Measurements from ENCODE around the gene EXOC5.
"Not testable (repeated sequence)": the region's sequence is repeated elsewhere in the genome, so short reads cannot be mapped to it uniquely, and the experiment has no call there.

Gene EXOC5

DNA sequence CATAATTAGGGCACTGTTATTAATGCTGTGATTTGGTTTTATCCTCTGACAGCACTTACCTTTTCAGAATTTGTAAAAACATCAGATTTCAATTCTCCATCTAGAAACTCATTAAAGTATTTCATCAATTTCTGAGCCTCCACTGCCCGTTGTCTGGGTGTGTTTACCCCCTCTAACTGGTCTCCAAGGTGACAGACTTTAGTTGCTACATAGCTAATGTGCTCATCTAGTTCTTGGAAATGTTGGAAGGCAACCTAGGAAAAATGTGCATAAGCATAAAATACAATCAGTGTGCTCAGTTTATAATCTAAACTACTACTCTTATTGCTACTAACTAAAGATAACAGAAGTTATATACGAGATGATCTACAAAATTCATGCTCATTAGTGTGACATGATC is 24.6 kb downstream of the EXOC5 start:
- H3K4me3 ChIP-seq (ENCODE audit: low read depth, low read length), result no peak overlapping the region
- TF ChIP-seq, protein P1, sequence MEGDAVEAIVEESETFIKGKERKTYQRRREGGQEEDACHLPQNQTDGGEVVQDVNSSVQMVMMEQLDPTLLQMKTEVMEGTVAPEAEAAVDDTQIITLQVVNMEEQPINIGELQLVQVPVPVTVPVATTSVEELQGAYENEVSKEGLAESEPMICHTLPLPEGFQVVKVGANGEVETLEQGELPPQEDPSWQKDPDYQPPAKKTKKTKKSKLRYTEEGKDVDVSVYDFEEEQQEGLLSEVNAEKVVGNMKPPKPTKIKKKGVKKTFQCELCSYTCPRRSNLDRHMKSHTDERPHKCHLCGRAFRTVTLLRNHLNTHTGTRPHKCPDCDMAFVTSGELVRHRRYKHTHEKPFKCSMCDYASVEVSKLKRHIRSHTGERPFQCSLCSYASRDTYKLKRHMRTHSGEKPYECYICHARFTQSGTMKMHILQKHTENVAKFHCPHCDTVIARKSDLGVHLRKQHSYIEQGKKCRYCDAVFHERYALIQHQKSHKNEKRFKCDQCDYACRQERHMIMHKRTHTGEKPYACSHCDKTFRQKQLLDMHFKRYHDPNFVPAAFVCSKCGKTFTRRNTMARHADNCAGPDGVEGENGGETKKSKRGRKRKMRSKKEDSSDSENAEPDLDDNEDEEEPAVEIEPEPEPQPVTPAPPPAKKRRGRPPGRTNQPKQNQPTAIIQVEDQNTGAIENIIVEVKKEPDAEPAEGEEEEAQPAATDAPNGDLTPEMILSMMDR (IDR thresholded peaks at IDR 0.05; ENCODE audit: insufficient read depth, low read length, missing control alignments), result no peak
- ChIA-PET CTCF (interaction anchor here (0.9 to 1.2 kb wide), 2 partner anchors 25 kb away, joined by 3 read pairs; partner anchors contain the start of genes AP5M1 and EXOC5), POLR2A (no interaction called here)
- DNase-seq (ENCODE audit: low read depth, low spot score), result no peak

DNA sequence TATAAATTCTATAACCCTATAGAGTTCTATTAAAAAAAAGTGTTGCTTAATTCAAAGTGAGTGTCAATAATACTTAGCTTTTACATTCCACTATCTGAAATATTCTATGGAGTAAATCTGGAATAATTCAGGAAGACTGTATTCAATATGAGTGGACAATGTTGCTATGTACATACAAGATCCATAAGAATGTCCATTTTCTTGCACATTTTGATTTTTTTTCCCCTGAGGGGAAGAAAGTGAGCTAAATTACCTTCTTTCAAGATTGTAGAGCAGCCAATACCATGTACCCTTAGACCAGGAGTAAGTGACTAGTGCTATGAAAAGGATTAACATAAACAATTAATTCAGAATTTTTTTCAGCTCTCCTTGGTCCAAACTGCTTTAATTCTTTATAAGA is 25.4 kb downstream of the EXOC5 start:
- DNase-seq (ENCODE audit: low read depth, low spot score), result no peak
- ChIA-PET POLR2A (no interaction called here), CTCF (interaction anchor here (0.7 to 0.9 kb wide), 2 partner anchors 25 to 51 kb away, joined by 3 read pairs; partner anchors contain the start of genes AP5M1 and EXOC5)
- TF ChIP-seq, protein P1 (IDR thresholded peaks at IDR 0.05; ENCODE audit: insufficient read depth, low read length, missing control alignments), result no peak
- H3K4me3 ChIP-seq (ENCODE audit: low read depth, low read length), result no peak overlapping the region

DNA sequence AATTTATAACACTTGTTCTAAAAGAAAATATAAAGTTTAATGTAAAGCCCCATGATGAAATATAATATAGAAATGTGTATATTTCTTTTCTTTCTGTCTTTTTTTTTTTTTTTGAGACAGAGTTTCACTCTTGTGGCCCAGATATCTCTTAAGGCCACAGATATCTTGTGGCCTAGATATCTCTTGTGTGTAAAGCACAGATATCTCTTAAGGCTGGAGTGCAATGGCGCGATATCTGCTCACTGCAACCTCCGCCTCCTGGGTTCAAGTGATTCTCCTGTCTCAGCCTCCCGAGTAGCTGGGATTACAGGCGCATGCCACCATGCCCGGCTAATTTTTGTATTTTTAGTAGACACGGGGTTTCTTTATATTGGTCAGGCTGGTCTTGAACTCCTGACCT is 28.6 kb downstream of the EXOC5 start:
- CTCF ChIA-PET; POLR2A ChIA-PET; DNase-seq (ENCODE audit: low read depth, low spot score); H3K4me3 ChIP-seq (ENCODE audit: low read depth, low read length): not testable (repeated sequence)

DNA sequence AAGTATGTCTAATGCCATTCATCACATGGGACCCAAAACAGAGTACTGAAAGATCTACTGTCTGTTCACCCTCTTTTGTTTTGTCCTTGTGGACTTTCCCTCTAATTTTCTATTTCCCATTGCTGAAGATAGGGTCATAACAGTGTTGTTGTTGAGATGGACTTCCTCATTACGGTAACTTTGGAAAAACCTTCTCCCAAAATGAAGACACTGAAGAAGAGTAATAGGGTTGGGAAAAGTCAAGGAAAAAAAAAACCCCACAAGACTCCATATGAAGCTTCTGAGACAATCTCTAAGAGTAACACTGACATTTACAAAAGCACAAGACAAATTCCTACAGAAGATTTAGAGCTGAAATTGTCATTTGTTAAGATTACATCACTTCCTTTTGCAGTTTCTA is 36.7 kb downstream of the EXOC5 start:
- TF ChIP-seq, protein P1 (IDR thresholded peaks at IDR 0.05; ENCODE audit: insufficient read depth, low read length, missing control alignments), result no peak
- POLR2A ChIA-PET, result no interaction called here
- no peak overlapping the region for H3K4me3 ChIP-seq (ENCODE audit: low read depth, low read length)
- DNase-seq (ENCODE audit: low read depth, low spot score), result no peak
- CTCF ChIA-PET, result no interaction called here

DNA sequence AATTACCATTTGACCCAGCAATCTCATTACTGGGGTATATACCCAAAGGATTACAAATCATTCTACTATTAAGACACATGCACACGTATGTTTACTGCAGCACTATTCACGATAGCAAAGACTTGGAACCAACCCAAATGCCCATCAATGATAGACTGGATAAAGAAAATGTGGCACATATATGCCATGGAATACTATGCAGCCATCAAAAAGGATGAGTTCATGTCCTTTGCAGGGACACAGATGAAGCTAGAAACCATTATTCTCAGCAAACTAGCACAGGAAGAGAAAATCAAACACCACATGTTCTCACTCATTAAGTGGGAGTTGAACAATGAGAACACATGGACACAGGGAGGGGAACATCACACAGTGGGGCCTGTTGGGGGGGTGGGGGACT is 40.4 kb downstream of the EXOC5 start:
- POLR2A ChIA-PET; DNase-seq (ENCODE audit: low read depth, low spot score); H3K4me3 ChIP-seq (ENCODE audit: low read depth, low read length); CTCF ChIA-PET: not testable (repeated sequence)

DNA sequence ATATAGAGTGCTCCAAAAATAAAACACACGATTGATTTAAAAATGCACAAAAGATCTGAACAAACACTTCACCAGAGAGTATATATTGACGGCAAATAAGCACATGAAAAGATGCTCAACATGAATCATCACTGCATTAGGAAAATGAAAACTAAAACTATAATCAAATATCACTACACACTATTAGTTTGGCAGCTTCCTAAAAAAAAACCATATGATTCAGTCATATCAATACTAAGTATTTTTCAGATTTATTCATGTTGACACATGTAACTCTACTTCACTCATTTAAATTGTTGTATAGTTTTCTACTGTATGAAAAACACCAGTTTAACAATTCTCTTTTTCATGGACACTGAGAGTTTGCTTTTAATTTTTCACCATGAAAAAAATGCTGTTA is 41.6 kb downstream of the EXOC5 start:
- CTCF ChIA-PET, result interaction anchor here (0.6 kb wide), 1 partner anchor 1067 kb away, joined by 3 read pairs; no protein-coding TSS in a partner anchor

DNA sequence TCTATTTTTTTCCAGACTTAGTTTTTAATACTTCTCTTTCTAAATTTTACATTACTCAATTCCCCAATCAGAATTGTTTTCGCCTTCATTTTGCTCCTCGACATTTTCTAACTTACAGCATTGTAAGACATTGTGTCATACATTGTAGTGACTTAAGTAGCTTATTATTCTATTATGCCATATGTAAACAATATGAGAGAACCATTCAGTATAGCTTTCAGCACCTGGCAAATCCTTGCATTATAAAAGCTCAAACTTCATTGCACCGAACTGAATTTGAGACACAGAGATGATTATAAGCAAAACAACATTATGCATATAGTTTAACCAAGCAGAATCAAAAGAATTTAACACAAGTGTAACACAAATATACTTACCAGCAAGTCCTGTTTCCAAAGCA is 46.8 kb downstream of the EXOC5 start:
- CTCF ChIA-PET, result interaction anchor here (0.8 kb wide), 1 partner anchor 18 kb away, joined by 3 read pairs; no protein-coding TSS in a partner anchor
- POLR2A ChIA-PET, result no interaction called here

More for the DNA sequence above, 41.6 kb downstream of the EXOC5 start:
- TF ChIP-seq, protein P1 (IDR thresholded peaks at IDR 0.05; ENCODE audit: insufficient read depth, low read length, missing control alignments), result no peak
- POLR2A ChIA-PET, result no interaction called here
- DNase-seq (ENCODE audit: low read depth, low spot score), result no peak
- H3K4me3 ChIP-seq (ENCODE audit: low read depth, low read length), result no peak overlapping the region

More for the DNA sequence above, 46.8 kb downstream of the EXOC5 start:
- no peak overlapping the region for H3K4me3 ChIP-seq (ENCODE audit: low read depth, low read length)
- TF ChIP-seq, protein P1 (IDR thresholded peaks at IDR 0.05; ENCODE audit: insufficient read depth, low read length, missing control alignments), result no peak
- no peak for DNase-seq (ENCODE audit: low read depth, low spot score)

Measured in AG04449 (cell line).